D721Med (cell line): ENCODE results near the gene PCGF3.

Source experiments
- DNase-seq: peaks from one replicate; pipeline ENCODE4 v3.0.0; 2011; ENCODE audit warnings: low spot score; ENCODE audit not compliant: insufficient read length
- FAIRE-seq: peaks from 2 replicates; lab custom pipeline; 2011; peaks lifted over from hg19 to GRCh38; lab: Jason Lieb, UNC
- CTCF ChIP-seq: IDR thresholded peaks from 2 replicates; pipeline ENCODE4 v1.5.1; 2012; ENCODE audit warnings: mild to moderate bottlenecking, control low read depth; ENCODE audit not compliant: insufficient read depth; ENCODE audit errors: missing control alignments

The PCGF3 gene

GRCh38 chr4:705278-706082 lies at the start of gene PCGF3:
TSS of gene PCGF3 (plus strand) at chr4:705832. CDS start at chr4:733681, 27,849 bp downstream.
- DNase-seq (peak; percentile 100), FAIRE-seq (no peak)
- TF ChIP-seq CTCF = no peak

- FAIRE-seq (no peak), DNase-seq (no peak)
- TF ChIP-seq CTCF = no peak
These were observed 48.9 kb upstream of the PCGF3 start for GRCh38 chr4:656436-657337.

GRCh38 chr4:657338-657833 lies 48.2 kb upstream of the PCGF3 start:
- TF ChIP-seq CTCF = no peak
- FAIRE-seq = no peak

GRCh38 chr4:657834-658667 lies 47.6 kb upstream of the PCGF3 start:
- DNase-seq (no peak), FAIRE-seq (no peak)
- no peak for TF ChIP-seq CTCF

More at GRCh38 chr4:657338-657833, 48.2 kb upstream of the PCGF3 start:
- no peak for DNase-seq

GRCh38 chr4:658681-659667 lies 46.7 kb upstream of the PCGF3 start:
- no peak for TF ChIP-seq CTCF
- no peak for DNase-seq
- no peak for FAIRE-seq

GRCh38 chr4:659851-660250 lies 45.8 kb upstream of the PCGF3 start:
- FAIRE-seq = no peak

More at GRCh38 chr4:659851-660250, 45.8 kb upstream of the PCGF3 start:
- DNase-seq = no peak
- TF ChIP-seq CTCF = no peak
